Iris pigment epithelial cell (primary cell): ENCODE data around the gene KMT5C.

Source experiments
- DNase-seq: peaks from one replicate; pipeline ENCODE4 v3.0.0-alpha.2; 2011; ENCODE audit warnings: low read depth

Gene KMT5C

GRCh38 chr19:55385724-55386492 is 46.2 kb downstream of the KMT5C start, which contains the start of gene RPL28:
TSS of gene RPL28 (plus strand) at chr19:55385932. CDS start at chr19:55386358, 426 bp downstream.
- peak; percentile 97 for DNase-seq

- DNase-seq, result no peak
Observed at GRCh38 chr19:55386493-55386971, 46.9 kb downstream of the KMT5C start.

GRCh38 chr19:55387736-55388497 is 48.2 kb downstream of the KMT5C start:
- no peak for DNase-seq

GRCh38 chr19:55389386-55390317 is 50.0 kb downstream of the KMT5C start:
- DNase-seq, result no peak

- no peak for DNase-seq
Observed at GRCh38 chr19:55390461-55390880, 50.8 kb downstream of the KMT5C start.

GRCh38 chr19:55391191-55391670 is 51.6 kb downstream of the KMT5C start:
- no peak for DNase-seq

- DNase-seq, result peak; percentile 66
Observed at GRCh38 chr19:55391702-55392615, 52.3 kb downstream of the KMT5C start.

- DNase-seq, result no peak
Observed at GRCh38 chr19:55392820-55393761, 53.4 kb downstream of the KMT5C start.
